Stimulated activated naive B cell treated with anti-CD40 and anti-IgM and Interleukin-4, amounts not matched to agents 10 μg/mL and 1 μg/mL and 100 μg/mL, for 72 hours (primary cell): ENCODE results near the gene KCNC4.

Source experiments
- ATAC-seq, 2 donors: fragments of 150-1000 bp; cut with Tn5 transposase; replicated peaks; 2 replicates each; pipeline ENCODE4 v1.10.0; 2021; ENCODE audit warnings: moderate library complexity in 1 of 2
- DNase-seq: peaks from one replicate; pipeline ENCODE4 v3.0.0; 2021
- H3K27ac Mint-ChIP-seq: one replicate; pipeline ENCODE4 v1.8.0; 2022; ENCODE audit warnings: mild to moderate bottlenecking, mixed read lengths
- H3K27me3 Mint-ChIP-seq, 2 donors: one replicate each; pipeline ENCODE4 v1.8.0; 2022; ENCODE audit warnings: mixed read lengths in 2 of 2
- H3K36me3 Mint-ChIP-seq, 2 donors: one replicate each; pipeline ENCODE4 v1.8.0; 2022; ENCODE audit warnings: mixed read lengths in 2 of 2, mild to moderate bottlenecking in 1 of 2
- H3K4me1 Mint-ChIP-seq, 2 donors: one replicate each; pipeline ENCODE4 v1.8.0; 2022; ENCODE audit warnings: mixed read lengths in 2 of 2, mild to moderate bottlenecking in 1 of 2
- H3K4me3 Mint-ChIP-seq, 2 donors: one replicate each; pipeline ENCODE4 v1.8.0; 2022; ENCODE audit warnings: mild to moderate bottlenecking in 2 of 2, mixed read lengths in 2 of 2, moderate library complexity in 1 of 2
- H3K9me3 Mint-ChIP-seq, 2 donors: one replicate each; pipeline ENCODE4 v1.8.0; 2022; ENCODE audit warnings: mixed read lengths in 2 of 2, mild to moderate bottlenecking in 1 of 2

The KCNC4 gene

DNA sequence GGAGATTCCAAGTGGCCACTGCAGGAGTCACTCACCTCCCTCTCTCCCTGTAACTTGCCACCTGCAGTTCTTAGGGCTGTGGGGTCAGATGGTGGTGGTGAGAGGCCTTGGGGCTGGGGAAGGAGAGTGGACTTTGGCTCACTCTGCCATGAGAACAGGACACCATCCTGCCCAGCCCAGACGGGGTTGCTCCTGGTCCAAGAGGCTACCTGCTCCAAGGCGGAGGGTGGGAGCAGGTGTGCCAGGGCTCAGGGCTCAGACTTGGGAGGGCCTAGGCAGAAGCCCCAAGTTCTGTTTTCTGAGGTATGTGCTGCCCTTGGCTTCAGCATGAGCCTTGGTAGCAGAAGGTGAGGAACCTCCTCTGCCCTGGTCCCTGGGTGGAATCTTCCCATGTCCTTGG, 11.4 kb upstream of the KCNC4 start:
- no peak for ATAC-seq
- no peak for DNase-seq
- H3K36me3 Mint-ChIP-seq = no peaks in the 10 kb centered on the region
- H3K27me3 Mint-ChIP-seq = peaks cover 9 to 13% of the 10 kb centered on the region in 2 donors
- H3K9me3 Mint-ChIP-seq = no peaks in the 10 kb centered on the region
- peaks cover 3 to 5% of the 10 kb centered on the region in 2 donors for H3K4me1 Mint-ChIP-seq
- H3K27ac Mint-ChIP-seq = no peak overlapping the region
- no peak overlapping the region for H3K4me3 Mint-ChIP-seq

- ATAC-seq = no peak
- DNase-seq = no peak
- H3K4me3 Mint-ChIP-seq = no peak overlapping the region
- peaks cover 9 to 13% of the 10 kb centered on the region in 2 donors for H3K27me3 Mint-ChIP-seq
- H3K4me1 Mint-ChIP-seq = peaks cover 3 to 5% of the 10 kb centered on the region in 2 donors
- no peaks in the 10 kb centered on the region for H3K36me3 Mint-ChIP-seq
- no peaks in the 10 kb centered on the region for H3K9me3 Mint-ChIP-seq
- no peak overlapping the region for H3K27ac Mint-ChIP-seq
Measured at GRCh38 chr1:110200190-110200589, 9.9 kb upstream of the KCNC4 start.

DNA sequence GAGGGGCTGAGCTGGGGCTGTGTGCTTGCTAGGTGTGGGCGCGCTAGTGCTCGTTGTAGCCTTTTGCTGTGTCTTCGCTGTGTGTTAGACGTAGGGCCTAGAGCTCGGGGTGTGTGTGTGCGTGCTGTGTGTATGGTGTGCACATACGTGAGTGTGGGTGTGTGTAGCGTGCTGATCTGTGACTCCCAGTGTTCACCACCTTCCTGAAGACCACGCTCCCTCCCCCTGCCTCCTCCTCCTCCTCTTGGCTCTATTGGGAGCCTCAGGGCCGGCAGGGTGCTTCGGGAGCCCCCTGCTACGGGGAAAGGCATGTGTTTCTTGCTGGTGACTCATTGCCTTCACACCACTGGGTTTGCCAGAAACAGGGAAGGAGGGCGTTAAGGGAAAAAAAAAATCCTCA, 9.4 kb upstream of the KCNC4 start:
- ATAC-seq (no peak), DNase-seq (no peak)
- Mint-ChIP-seq H3K36me3 (no peaks in the 10 kb centered on the region), H3K4me3 (no peak overlapping the region), H3K9me3 (no peaks in the 10 kb centered on the region), H3K27me3 (peaks cover 9 to 13% of the 10 kb centered on the region in 2 donors), H3K27ac (no peak overlapping the region), H3K4me1 (peaks cover 3 to 5% of the 10 kb centered on the region in 2 donors)

DNA sequence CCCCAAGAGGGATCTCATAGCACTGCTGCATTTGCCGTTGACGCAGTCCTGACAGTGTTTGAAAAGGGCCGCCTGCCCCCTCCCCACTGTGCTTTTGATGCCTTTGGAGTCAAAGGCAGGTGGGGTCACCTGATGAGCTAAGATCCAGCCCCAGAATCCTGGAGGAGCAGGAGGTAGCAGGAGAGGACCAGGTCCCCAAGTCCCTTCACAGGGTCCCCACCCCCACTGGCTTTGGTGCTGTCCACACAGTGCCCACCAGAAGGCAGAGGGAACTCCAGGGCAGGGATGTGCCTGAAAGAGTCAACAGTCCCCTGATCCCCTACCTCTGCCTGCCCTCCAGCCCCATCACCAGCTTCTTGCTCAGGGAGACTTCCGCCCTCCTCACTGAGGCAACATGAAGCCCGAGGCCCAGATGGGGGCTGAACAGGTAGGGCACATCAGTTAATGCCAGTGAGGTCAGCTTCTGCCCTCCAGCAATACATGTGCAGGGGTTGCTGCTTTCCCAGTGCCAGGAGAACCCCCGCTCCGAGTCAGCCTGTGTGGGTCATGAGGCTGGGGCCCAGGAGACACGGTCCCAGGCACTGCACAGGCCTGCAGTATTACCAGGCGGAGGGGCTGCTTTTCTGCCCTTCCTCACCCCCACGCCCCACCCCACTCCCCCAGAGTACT, 8.8 kb upstream of the KCNC4 start:
- H3K36me3 Mint-ChIP-seq = no peaks in the 10 kb centered on the region
- no peak overlapping the region for H3K27ac Mint-ChIP-seq
- no peaks in the 10 kb centered on the region for H3K9me3 Mint-ChIP-seq
- DNase-seq = no peak
- no peak overlapping the region for H3K4me3 Mint-ChIP-seq
- peaks cover 3 to 5% of the 10 kb centered on the region in 2 donors for H3K4me1 Mint-ChIP-seq
- ATAC-seq = no peak
- H3K27me3 Mint-ChIP-seq = peaks cover 9 to 13% of the 10 kb centered on the region in 2 donors

GRCh38 chr1:110203021-110203661, 7.0 kb upstream of the KCNC4 start:
- Mint-ChIP-seq H3K9me3 (no peaks in the 10 kb centered on the region), H3K36me3 (no peaks in the 10 kb centered on the region), H3K4me1 (peaks cover 1 to 9% of the 10 kb centered on the region in 2 donors), H3K4me3 (no peak overlapping the region), H3K27me3 (peaks cover 9 to 13% of the 10 kb centered on the region in 2 donors), H3K27ac (peak overlapping the region; percentile 16)
- DNase-seq (peak; percentile 56), ATAC-seq (peak; percentile 79)

DNA sequence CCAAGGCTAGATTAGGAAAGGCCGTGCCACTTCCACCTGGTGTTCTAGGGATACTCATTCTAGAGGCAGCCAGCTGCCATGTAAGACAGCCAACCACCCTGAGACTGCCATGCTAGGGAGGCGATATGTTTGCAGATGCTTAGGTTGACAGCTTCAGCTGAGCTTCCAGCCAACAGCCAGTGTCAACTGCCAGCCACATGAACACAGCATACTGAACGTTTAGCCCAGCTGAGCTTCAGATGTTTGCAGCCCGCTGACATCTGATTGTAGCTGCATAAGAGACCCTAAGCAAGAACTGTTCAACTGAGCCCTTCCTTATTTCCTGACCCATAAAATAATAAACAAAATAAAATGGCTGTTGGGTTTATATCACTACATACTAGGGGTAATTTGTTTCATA, 5.0 kb upstream of the KCNC4 start:
- Mint-ChIP-seq H3K9me3 (no peaks in the 10 kb centered on the region), H3K4me3 (no peak overlapping the region), H3K4me1 (peaks cover 8 to 23% of the 10 kb centered on the region in 2 donors), H3K27ac (no peak overlapping the region), H3K36me3 (no peaks in the 10 kb centered on the region), H3K27me3 (peaks cover 0 to 1% of the 10 kb centered on the region in 2 donors)
- no peak for ATAC-seq
- DNase-seq = no peak

DNA sequence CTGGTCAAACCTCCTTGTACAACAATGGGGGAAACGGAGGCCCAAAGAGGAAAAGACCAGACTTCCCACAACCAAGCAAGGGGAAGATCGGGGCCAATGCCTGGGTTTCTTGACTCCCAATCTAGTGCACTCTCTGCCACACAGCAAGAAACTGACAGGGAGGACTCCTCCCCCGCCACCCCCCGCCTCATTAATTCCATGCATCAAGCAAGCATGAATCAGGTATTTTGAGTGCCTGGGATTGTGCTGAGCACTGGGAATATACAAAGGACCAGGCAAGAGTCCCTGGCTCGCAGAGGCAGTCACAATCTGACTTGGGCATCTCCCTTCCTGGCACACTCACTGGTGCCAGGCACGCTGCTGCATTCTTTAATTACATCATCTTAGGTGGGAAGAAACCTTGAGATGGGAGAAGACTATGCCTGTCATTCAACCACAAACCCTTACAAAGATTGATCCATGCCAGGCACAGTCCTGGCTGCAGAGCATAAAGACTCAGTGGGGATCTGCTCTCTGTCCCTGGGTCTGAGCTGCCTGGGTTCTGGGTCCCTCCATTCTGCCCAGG, 4.4 kb upstream of the KCNC4 start:
- no peak for DNase-seq
- peaks cover 8 to 24% of the 10 kb centered on the region in 2 donors for H3K4me1 Mint-ChIP-seq
- no peak for ATAC-seq
- H3K27me3 Mint-ChIP-seq = no peaks in the 10 kb centered on the region
- no peak overlapping the region for H3K27ac Mint-ChIP-seq
- no peak overlapping the region for H3K4me3 Mint-ChIP-seq
- no peaks in the 10 kb centered on the region for H3K9me3 Mint-ChIP-seq
- no peaks in the 10 kb centered on the region for H3K36me3 Mint-ChIP-seq

- Mint-ChIP-seq H3K4me1 (peaks cover 12 to 31% of the 10 kb centered on the region in 2 donors), H3K27ac (no peak overlapping the region), H3K36me3 (no peaks in the 10 kb centered on the region), H3K9me3 (no peaks in the 10 kb centered on the region), H3K27me3 (no peaks in the 10 kb centered on the region), H3K4me3 (no peak overlapping the region)
- DNase-seq (no peak), ATAC-seq (no peak)
Measured at GRCh38 chr1:110206261-110206920, 3.7 kb upstream of the KCNC4 start.

- H3K27ac Mint-ChIP-seq = no peak overlapping the region
- no peaks in the 10 kb centered on the region for H3K36me3 Mint-ChIP-seq
- ATAC-seq (peak; percentile 35 to 48), DNase-seq (peak; percentile 41)
- peaks cover 16 to 39% of the 10 kb centered on the region in 2 donors for H3K4me1 Mint-ChIP-seq
- no peak overlapping the region for H3K4me3 Mint-ChIP-seq
- H3K27me3 Mint-ChIP-seq = peaks cover 0 to 6% of the 10 kb centered on the region in 2 donors
- H3K9me3 Mint-ChIP-seq = peaks cover 0 to 1% of the 10 kb centered on the region in 2 donors
Measured at GRCh38 chr1:110207831-110208230, 2.3 kb upstream of the KCNC4 start.

DNA sequence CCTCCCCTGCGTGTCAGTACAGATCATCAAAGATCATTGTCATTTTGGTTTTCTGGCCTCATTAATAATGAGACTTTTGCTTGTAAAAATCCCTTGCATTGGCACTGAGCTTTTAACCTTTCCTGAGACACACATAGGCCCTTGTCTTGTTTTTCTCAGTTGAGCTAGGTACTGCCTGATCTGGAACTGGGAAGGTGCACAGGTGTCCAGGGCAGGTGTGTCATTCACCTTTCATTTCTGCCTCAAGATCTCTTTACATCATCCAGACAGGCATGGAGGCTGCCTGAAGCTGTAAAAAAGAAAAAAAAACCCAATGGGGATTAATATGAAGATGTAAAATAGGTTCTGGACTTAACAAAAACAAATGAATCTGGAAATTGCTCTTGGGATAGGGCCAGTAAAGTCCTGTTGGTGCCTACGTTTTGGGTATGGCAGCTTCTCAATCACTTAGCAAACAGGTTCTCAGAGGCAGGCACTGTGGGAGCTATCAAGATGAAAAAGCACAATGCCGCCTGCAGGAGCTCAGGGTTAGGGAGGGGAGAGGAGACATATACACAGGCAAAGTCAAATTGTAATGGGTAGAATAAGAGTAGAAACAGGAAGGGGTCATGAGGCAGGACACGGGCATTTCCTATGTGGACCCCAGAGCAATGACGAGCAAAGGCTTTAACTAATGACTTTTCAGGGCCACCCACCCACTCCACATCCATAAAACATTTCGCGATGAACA, 1.0 kb upstream of the KCNC4 start:
- Mint-ChIP-seq H3K4me3 (peak overlapping the region; percentile 95 to 96), H3K4me1 (peaks cover 19 to 52% of the 10 kb centered on the region in 2 donors)
- DNase-seq = no peak

GRCh38 chr1:110210604-110211495, 736 bp downstream of the KCNC4 start:
- peaks cover 0 to 1% of the 10 kb centered on the region in 2 donors for H3K9me3 Mint-ChIP-seq
- DNase-seq (peak; percentile 37), ATAC-seq (peak; percentile 31 to 35)
- H3K4me1 Mint-ChIP-seq = peaks cover 19 to 58% of the 10 kb centered on the region in 2 donors
- H3K27ac Mint-ChIP-seq = peak overlapping the region; percentile 95
- peaks cover 0 to 6% of the 10 kb centered on the region in 2 donors for H3K27me3 Mint-ChIP-seq
- H3K4me3 Mint-ChIP-seq = peak overlapping the region; percentile 91 to 92
- no peaks in the 10 kb centered on the region for H3K36me3 Mint-ChIP-seq

More for the DNA sequence above, 1.0 kb upstream of the KCNC4 start:
- peak overlapping the region; percentile 88 for H3K27ac Mint-ChIP-seq
- H3K9me3 Mint-ChIP-seq = peaks cover 0 to 1% of the 10 kb centered on the region in 2 donors
- no peak for ATAC-seq
- H3K36me3 Mint-ChIP-seq = no peaks in the 10 kb centered on the region
- peaks cover 0 to 6% of the 10 kb centered on the region in 2 donors for H3K27me3 Mint-ChIP-seq

DNA sequence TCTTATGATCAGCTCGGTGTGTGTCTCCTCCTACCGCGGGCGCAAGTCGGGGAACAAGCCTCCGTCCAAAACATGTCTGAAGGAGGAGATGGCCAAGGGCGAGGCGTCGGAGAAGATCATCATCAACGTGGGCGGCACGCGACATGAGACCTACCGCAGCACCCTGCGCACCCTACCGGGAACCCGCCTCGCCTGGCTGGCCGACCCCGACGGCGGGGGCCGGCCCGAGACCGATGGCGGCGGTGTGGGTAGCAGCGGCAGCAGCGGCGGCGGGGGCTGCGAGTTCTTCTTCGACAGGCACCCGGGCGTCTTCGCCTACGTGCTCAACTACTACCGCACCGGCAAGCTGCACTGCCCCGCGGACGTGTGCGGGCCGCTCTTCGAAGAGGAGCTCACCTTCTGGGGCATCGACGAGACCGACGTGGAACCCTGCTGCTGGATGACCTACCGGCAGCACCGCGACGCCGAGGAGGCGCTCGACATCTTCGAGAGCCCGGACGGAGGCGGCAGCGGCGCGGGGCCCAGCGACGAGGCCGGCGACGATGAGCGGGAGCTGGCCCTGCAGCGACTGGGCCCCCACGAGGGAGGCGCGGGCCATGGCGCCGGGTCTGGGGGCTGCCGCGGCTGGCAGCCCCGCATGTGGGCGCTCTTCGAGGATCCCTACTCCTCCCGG, 1.5 kb downstream of the KCNC4 start:
- Mint-ChIP-seq H3K27ac (peak overlapping the region; percentile 95), H3K9me3 (peaks cover 0 to 1% of the 10 kb centered on the region in 2 donors), H3K27me3 (peaks cover 0 to 6% of the 10 kb centered on the region in 2 donors), H3K4me3 (peak overlapping the region; percentile 91 to 92), H3K36me3 (no peaks in the 10 kb centered on the region), H3K4me1 (peaks cover 19 to 58% of the 10 kb centered on the region in 2 donors)
- peak; percentile 21 for DNase-seq
- peak; percentile 2 to 5 for ATAC-seq
